Thyroid gland (tissue), 4 donors: ENCODE measurements around the gene SH3D19. TPM values are rescaled to one million over a fixed set of nuclear protein-coding genes. Genes with fewer than 3 reads are reported as not detected.

Experiments
- DNase-seq, 2 donors: peaks; one replicate each; pipeline ENCODE4 v3.0.0-alpha.2; 2019
- H3K27ac ChIP-seq, 3 donors: fragments of 200-600 bp; sonication (generic); 1 replicate in 2 of 3; 2 replicates in 1 of 3; pipeline ENCODE4 v1.5.1; 2016 to 2019; ENCODE audit warnings: mild to moderate bottlenecking in 1 of 3, moderate library complexity in 1 of 3
- H3K27me3 ChIP-seq: fragments of 200-600 bp; sonication (generic); one replicate; pipeline ENCODE4 v1.5.1; 2019
- H3K36me3 ChIP-seq, 2 donors: fragments of 200-600 bp; sonication (generic); one replicate each; pipeline ENCODE4 v1.5.1; 2016 to 2019
- H3K4me1 ChIP-seq, 2 donors: fragments of 200-600 bp; sonication (generic); one replicate each; pipeline ENCODE4 v1.5.1; 2017 to 2019
- H3K4me3 ChIP-seq, 3 donors: fragments of 200-600 bp; sonication (generic); replicated peaks in 1 of 3; 1 replicate in 2 of 3; 2 replicates in 1 of 3; pipeline ENCODE4 v1.5.1; 2016; ENCODE audit warnings: mild to moderate bottlenecking in 1 of 3
- H3K9me3 ChIP-seq: fragments of 200-600 bp; sonication (generic); one replicate; pipeline ENCODE4 v1.5.1; 2017
- CTCF ChIP-seq, 6 experiments: fragments of 200-600 bp in 3 of 6; fragments of 450-650 bp in 3 of 6; sonication (generic) in 3 of 6; IDR thresholded peaks; one replicate each; pipeline ENCODE4 v1.5.1; 2016 to 2019; ENCODE audit warnings: antibody characterized with exemption in 6 of 6, mild to moderate bottlenecking in 2 of 6, inconsistent platforms in 1 of 6, moderate library complexity in 1 of 6
- POLR2A ChIP-seq, 2 donors: fragments of 450-650 bp; IDR thresholded peaks; one replicate each; pipeline ENCODE4 v1.6.1; 2017; ENCODE audit warnings: antibody characterized with exemption in 2 of 2, mild to moderate bottlenecking in 2 of 2, moderate library complexity in 1 of 2
- WGBS, 2 donors: methylation state at CpG; one replicate each; pipeline ENCODE4 v1.1.5; 2017; 5-methylcytosine and 5-hydroxymethylcytosine counted together
- intact Hi-C: fragments of 100-400 bp; cut with DNase I; formaldehyde crosslinking; loops from one replicate; pipeline ENCODE4 v1.15.1; 2023
- total RNA-seq, 4 donors: library from RNA; depleted of rRNA; stranded (reverse); fragments of >200 nt; gene quantifications; one replicate each; pipeline ENCODE4 v1.2.3, GENCODE V29; 2016

Gene SH3D19
- total RNA-seq, 4 donors from 2014 or later, result 82.0 to 143 (median 113) TPM

- intact Hi-C loops, result no loop called here
- DNase-seq, result no peak
- no peaks in the 10 kb centered on the region for H3K9me3 ChIP-seq
- H3K27me3 ChIP-seq, result no peaks in the 10 kb centered on the region
- TF ChIP-seq CTCF (IDR thresholded peaks at IDR 0.05), result no peak
- H3K36me3 ChIP-seq, result peaks cover 9 to 16% of the 10 kb centered on the region in 2 donors
- no peaks in the 10 kb centered on the region for H3K4me1 ChIP-seq
- H3K4me3 ChIP-seq, result no peak overlapping the region
- WGBS, 2 donors, result 92 to 94% methylated on average over 4 of the region's 4 CpGs
- H3K27ac ChIP-seq, result no peak overlapping the region
Measured at GRCh38 chr4:151148261-151148660, 177.1 kb downstream of the SH3D19 start.

- intact Hi-C loops, result no loop called here
- Histone ChIP-seq H3K36me3 (peaks cover 9 to 23% of the 10 kb centered on the region in 2 donors), H3K4me3 (no peak overlapping the region)
Measured at GRCh38 chr4:151147000-151147399, 178.4 kb downstream of the SH3D19 start.

GRCh38 chr4:151144329-151145072 lies 180.9 kb downstream of the SH3D19 start:
- no peak for TF ChIP-seq POLR2A (IDR thresholded peaks at IDR 0.05)
- no peak for TF ChIP-seq CTCF (IDR thresholded peaks at IDR 0.05)
- Histone ChIP-seq H3K36me3 (peaks cover 14 to 27% of the 10 kb centered on the region in 2 donors), H3K27me3 (no peaks in the 10 kb centered on the region), H3K4me1 (no peaks in the 10 kb centered on the region), H3K27ac (no peak overlapping the region), H3K9me3 (no peaks in the 10 kb centered on the region), H3K4me3 (no peak overlapping the region)
- no peak for DNase-seq
- 86 to 91% methylated on average over 5 of the region's 5 CpGs for WGBS, 2 donors
- intact Hi-C loops, result no loop called here

More at GRCh38 chr4:151147000-151147399, 178.4 kb downstream of the SH3D19 start:
- Histone ChIP-seq H3K27ac (no peak overlapping the region), H3K4me1 (no peaks in the 10 kb centered on the region), H3K9me3 (no peaks in the 10 kb centered on the region), H3K27me3 (no peaks in the 10 kb centered on the region)
- TF ChIP-seq POLR2A (IDR thresholded peaks at IDR 0.05), result no peak
- TF ChIP-seq CTCF (IDR thresholded peaks at IDR 0.05), result no peak
- WGBS, 2 donors, result 73 to 82% methylated on average over 3 of the region's 3 CpGs
- DNase-seq, result no peak

- H3K27ac ChIP-seq, result no peak overlapping the region
- TF ChIP-seq POLR2A (IDR thresholded peaks at IDR 0.05) (no peak), CTCF (IDR thresholded peaks at IDR 0.05) (no peak)
- H3K4me1 ChIP-seq, result no peaks in the 10 kb centered on the region
- H3K27me3 ChIP-seq, result no peaks in the 10 kb centered on the region
- intact Hi-C loops, result no loop called here
- DNase-seq, result no peak
- 95 to 97% methylated on average over 3 of the region's 3 CpGs for WGBS, 2 donors
- H3K4me3 ChIP-seq, result no peak overlapping the region
- H3K9me3 ChIP-seq, result no peaks in the 10 kb centered on the region
- peaks cover 17 to 29% of the 10 kb centered on the region in 2 donors for H3K36me3 ChIP-seq
Measured at GRCh38 chr4:151143811-151144210, 181.6 kb downstream of the SH3D19 start.

GRCh38 chr4:151143162-151143561 lies 182.2 kb downstream of the SH3D19 start:
- Histone ChIP-seq H3K4me3 (no peak overlapping the region), H3K4me1 (no peaks in the 10 kb centered on the region), H3K27ac (no peak overlapping the region), H3K27me3 (no peaks in the 10 kb centered on the region), H3K36me3 (peaks cover 17 to 26% of the 10 kb centered on the region in 2 donors), H3K9me3 (no peaks in the 10 kb centered on the region)
- WGBS, 2 donors, result 82% methylated on average over 2 of the region's 2 CpGs
- intact Hi-C loops, result no loop called here
- no peak for DNase-seq
- TF ChIP-seq POLR2A (IDR thresholded peaks at IDR 0.05) (no peak), CTCF (IDR thresholded peaks at IDR 0.05) (no peak)
